HFFc6 (cell line): ENCODE results near the gene CYP4B1. TPM values are rescaled to one million over a fixed set of nuclear protein-coding genes. Genes with fewer than 3 reads are reported as not detected.
"Not testable (repeated sequence)": the region's sequence is repeated elsewhere in the genome, so short reads cannot be mapped to it uniquely, and the experiment has no call there.

Experiments
- DNase-seq: peaks from one replicate; pipeline ENCODE4 v3.0.0-alpha.2; 2018
- H3K27ac Mint-ChIP-seq: 2 replicates; pipeline ENCODE4 v1.8.0; 2020; ENCODE audit warnings: mild to moderate bottlenecking, mixed read lengths
- H3K27me3 Mint-ChIP-seq: 2 replicates; pipeline ENCODE4 v1.8.0; 2021; ENCODE audit warnings: mild to moderate bottlenecking, moderate library complexity, mixed read lengths; ENCODE audit not compliant: insufficient read depth
- H3K36me3 Mint-ChIP-seq: 2 replicates; pipeline ENCODE4 v1.8.0; 2021; ENCODE audit warnings: low read depth, mixed read lengths
- H3K4me1 Mint-ChIP-seq: 2 replicates; pipeline ENCODE4 v1.8.0; 2020; ENCODE audit warnings: low read depth, mixed read lengths
- H3K4me3 Mint-ChIP-seq: 2 replicates; pipeline ENCODE4 v1.8.0; 2020; ENCODE audit warnings: mild to moderate bottlenecking, moderate library complexity, mixed read lengths
- H3K9me3 Mint-ChIP-seq: 2 replicates; pipeline ENCODE4 v1.8.0; 2020; ENCODE audit warnings: mild to moderate bottlenecking, mixed read lengths
- long read RNA-seq: library from polyadenylated mRNA; unstranded; transcript quantifications from one replicate; pipeline ENCODE4 v2.0.0, GENCODE V29; 2019
- total RNA-seq, 6 experiments: library from RNA; stranded (reverse); fragmentation: NEBNext Ultra II Directional; extraction: Animal tissue kit (Norgen Biotek cat#: 25700); gene quantifications; 2 replicates in 1 of 6; 3 replicates in 5 of 6; pipeline ENCODE4 v1.2.3, GENCODE V29; 2021
- TF ChIP-seq, protein P1 (sequence below): fragments of 200-600 bp; sonication (generic); IDR thresholded peaks from 2 replicates; pipeline ENCODE4 v1.5.0; 2021; ENCODE audit warnings: antibody characterized with exemption, mild to moderate bottlenecking

CYP4B1 gene
- not detected for total RNA-seq
- long read RNA-seq: 0 reads

DNA sequence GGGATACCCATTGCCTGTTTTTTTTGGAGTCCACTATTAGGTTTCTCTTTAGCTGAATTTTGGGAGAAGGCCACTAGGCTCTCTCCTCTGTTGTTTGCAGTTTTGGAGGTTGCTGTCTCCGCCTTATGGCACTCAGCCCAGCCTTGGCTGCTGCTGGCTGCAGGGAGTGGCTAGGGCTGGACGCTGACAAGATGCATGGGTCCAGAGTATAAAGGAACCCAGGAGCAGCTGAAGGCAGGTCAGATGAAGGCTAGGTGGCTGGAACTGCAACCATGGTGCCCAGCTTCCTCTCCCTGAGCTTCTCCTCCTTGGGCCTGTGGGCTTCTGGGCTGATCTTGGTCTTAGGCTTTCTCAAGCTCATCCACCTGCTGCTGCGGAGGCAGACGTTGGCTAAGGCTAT is at the start of gene CYP4B1:
TSS of gene CYP4B1 (plus strand) at position 237 of the 400 bp plus-strand sequence. CDS start at position 273, 36 bp downstream.
- Mint-ChIP-seq H3K27ac (no peak within 1 kb of the TSS), H3K4me3 (no peak within 1 kb of the TSS), H3K27me3 (no peaks in the 10 kb centered on the region), H3K36me3 (0 out of 2 replicates have a peak, but pooled peaks cover 3% of the 10 kb centered on the region), H3K9me3 (peaks cover 51% of the 10 kb centered on the region), H3K4me1 (no peaks in the 10 kb centered on the region)
- TF ChIP-seq, protein P1, sequence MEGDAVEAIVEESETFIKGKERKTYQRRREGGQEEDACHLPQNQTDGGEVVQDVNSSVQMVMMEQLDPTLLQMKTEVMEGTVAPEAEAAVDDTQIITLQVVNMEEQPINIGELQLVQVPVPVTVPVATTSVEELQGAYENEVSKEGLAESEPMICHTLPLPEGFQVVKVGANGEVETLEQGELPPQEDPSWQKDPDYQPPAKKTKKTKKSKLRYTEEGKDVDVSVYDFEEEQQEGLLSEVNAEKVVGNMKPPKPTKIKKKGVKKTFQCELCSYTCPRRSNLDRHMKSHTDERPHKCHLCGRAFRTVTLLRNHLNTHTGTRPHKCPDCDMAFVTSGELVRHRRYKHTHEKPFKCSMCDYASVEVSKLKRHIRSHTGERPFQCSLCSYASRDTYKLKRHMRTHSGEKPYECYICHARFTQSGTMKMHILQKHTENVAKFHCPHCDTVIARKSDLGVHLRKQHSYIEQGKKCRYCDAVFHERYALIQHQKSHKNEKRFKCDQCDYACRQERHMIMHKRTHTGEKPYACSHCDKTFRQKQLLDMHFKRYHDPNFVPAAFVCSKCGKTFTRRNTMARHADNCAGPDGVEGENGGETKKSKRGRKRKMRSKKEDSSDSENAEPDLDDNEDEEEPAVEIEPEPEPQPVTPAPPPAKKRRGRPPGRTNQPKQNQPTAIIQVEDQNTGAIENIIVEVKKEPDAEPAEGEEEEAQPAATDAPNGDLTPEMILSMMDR: no peak
- DNase-seq: no peak

DNA sequence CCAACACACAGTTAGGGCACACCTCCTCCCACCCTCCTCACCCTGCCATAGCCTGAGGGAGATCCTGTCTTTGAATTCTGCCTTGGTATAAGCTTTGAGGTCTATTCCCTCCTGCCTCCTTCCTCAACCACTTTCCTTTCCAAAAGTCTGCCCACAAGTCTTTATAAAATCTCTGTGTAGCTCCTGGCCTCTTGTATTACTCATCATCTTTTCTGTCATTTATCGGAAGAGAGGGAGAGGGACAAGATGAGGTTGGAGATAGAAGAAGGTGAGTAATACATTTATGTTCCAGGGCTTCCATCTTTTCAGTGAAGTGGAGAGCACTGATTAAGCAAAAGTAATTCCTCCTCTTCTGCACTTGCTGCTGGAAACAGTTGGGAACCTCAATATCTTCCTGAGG is 49.4 kb upstream of the CYP4B1 start:
- peaks cover 5% of the 10 kb centered on the region for H3K27me3 Mint-ChIP-seq
- no peak overlapping the region for H3K27ac Mint-ChIP-seq
- no peaks in the 10 kb centered on the region; the same call in 1 of the 2 replicates for H3K4me1 Mint-ChIP-seq
- TF ChIP-seq, protein P1: no peak
- no peak overlapping the region for H3K4me3 Mint-ChIP-seq
- DNase-seq: peak; percentile 9
- H3K36me3 Mint-ChIP-seq: no peaks in the 10 kb centered on the region
- H3K9me3 Mint-ChIP-seq: no peaks in the 10 kb centered on the region

DNA sequence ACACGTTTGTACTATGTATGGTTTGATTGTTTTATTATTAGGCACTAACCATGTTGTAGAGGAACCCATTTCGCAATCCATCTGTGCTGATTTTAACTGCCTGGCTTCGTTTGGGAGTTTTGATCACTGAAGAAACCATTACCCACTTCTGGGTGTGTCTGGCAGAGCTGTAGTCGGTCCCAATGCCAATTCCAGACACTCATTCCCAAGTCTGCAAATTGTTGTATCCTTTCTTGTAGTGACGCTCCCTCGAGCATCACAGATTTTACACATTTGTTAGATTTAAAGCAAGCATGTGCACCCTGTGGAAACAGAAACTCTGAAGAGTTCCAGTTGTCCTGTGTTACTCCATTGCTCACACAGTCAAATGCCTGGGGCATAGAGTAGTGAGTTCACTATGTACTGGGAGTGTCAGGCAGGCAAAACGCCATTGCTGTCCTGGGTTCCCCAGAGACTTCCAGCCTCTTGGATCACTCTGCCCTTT is 48.9 kb upstream of the CYP4B1 start:
- H3K27me3 Mint-ChIP-seq: peaks cover 5% of the 10 kb centered on the region
- no peak overlapping the region for H3K27ac Mint-ChIP-seq

DNA sequence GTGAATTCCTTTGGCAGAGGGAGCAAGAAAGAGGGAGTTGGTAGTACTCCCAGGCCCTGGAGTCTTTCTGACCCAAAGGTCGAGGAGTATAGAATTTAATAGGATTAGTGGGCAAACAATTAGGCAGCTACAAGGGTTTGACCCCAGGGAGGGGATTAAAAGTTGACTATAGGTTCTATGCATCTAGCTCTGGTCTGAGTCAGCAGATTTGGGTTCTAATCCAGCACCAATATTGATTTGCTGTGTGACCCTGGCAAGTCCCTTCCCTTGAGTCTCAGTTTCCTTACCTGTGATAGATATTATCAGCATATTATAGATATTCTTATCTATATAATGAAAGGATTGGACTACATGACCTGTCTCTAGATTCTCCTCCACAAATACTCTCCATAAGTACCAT is 44.9 kb upstream of the CYP4B1 start:
- peaks cover 5% of the 10 kb centered on the region for H3K27me3 Mint-ChIP-seq
- no peaks in the 10 kb centered on the region; the same call in 1 of the 2 replicates for H3K4me1 Mint-ChIP-seq

More for the DNA sequence above, 48.9 kb upstream of the CYP4B1 start:
- TF ChIP-seq, protein P1: no peak
- no peak for DNase-seq
- no peaks in the 10 kb centered on the region for H3K9me3 Mint-ChIP-seq
- no peak overlapping the region for H3K4me3 Mint-ChIP-seq
- no peaks in the 10 kb centered on the region; the same call in 1 of the 2 replicates for H3K4me1 Mint-ChIP-seq
- H3K36me3 Mint-ChIP-seq: no peaks in the 10 kb centered on the region

DNA sequence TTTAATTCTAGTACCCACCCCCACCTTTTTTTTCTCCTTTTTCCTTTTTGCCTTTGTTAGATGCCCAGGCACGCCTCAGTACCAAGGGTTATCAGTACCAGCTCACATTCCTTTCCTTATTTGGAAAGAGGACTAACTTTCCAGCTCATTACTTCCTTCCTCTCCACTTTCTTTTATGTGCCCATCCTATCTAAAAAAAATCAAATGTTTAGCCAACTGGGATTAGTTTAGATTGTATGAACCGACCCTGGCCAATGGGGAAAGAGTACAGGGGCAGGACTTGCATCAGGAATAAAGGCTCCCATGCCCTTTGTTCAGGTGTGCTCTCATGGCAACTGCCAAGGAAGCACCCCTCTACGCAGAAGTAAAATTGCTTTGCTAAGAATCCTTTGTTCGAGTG is 44.1 kb upstream of the CYP4B1 start:
- not testable (repeated sequence) for H3K9me3 Mint-ChIP-seq, H3K4me1 Mint-ChIP-seq, H3K27me3 Mint-ChIP-seq, DNase-seq, H3K27ac Mint-ChIP-seq, H3K36me3 Mint-ChIP-seq, H3K4me3 Mint-ChIP-seq

More for the DNA sequence above, 44.9 kb upstream of the CYP4B1 start:
- no peaks in the 10 kb centered on the region for H3K36me3 Mint-ChIP-seq
- TF ChIP-seq, protein P1: no peak
- DNase-seq: no peak
- no peak overlapping the region for H3K4me3 Mint-ChIP-seq
- no peak overlapping the region for H3K27ac Mint-ChIP-seq
- no peaks in the 10 kb centered on the region for H3K9me3 Mint-ChIP-seq

DNA sequence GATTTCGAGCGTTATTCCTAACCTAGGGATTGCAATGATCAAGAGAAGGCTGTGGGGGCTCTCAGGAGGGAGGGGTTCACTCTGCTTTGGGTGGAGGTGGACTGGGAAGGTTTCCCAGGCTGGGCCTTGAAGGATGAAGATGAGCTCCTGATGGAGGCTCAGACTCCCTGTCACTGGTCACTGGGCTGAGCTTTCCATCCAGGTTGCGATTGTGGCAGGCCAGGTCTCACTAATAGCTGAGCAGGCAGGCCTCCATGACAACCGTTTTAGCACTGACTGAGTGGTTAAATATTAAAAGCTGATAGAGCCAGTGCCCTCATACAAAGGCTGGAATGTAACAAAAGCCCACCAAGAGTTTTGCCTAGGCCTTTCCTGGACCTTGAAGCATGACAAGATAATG is 43.7 kb upstream of the CYP4B1 start:
- DNase-seq: no peak
- no peaks in the 10 kb centered on the region for H3K36me3 Mint-ChIP-seq
- no peak overlapping the region for H3K27ac Mint-ChIP-seq
- no peak overlapping the region for H3K4me3 Mint-ChIP-seq
- H3K4me1 Mint-ChIP-seq: no peaks in the 10 kb centered on the region
- TF ChIP-seq, protein P1: no peak
- H3K27me3 Mint-ChIP-seq: peaks cover 5% of the 10 kb centered on the region
- H3K9me3 Mint-ChIP-seq: no peaks in the 10 kb centered on the region
